ENCODE results near the gene PXK.

DNA sequence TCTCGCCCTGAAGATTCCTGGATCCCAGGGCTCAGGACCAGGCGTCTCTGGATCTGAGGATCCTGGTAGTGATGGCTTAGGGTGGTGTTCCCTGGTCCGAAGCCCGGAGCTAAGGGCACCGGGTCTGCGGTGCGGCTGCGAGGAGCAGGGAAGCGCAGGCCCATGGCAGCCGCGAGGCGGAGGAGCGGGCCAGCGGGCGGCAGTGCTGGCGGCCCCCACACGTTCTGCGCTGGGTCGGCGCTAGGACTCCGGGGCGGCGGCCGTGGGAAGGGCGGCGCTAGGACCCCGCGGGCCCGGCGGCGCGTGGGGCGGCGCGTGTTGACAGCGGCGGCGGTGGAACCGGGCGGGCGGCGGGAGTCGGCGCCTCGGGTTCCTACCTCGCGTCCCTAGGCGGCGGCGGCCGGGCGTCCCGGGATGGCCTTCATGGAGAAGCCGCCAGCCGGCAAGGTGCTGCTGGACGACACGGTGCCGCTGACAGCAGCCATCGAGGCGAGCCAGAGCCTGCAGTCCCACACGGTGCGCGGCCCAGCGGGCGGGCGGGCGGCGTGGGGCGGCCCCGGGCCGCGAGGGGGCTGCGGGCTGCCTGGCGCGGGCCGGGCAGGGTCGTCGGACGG, at the start of gene PXK:
- TF ChIP-seq EZH2 (IDR thresholded peaks at IDR 0.05; ENCODE audit: low read length, missing control alignments) (no peak), CTCF (conservative IDR thresholded peaks at IDR 0.05 in 1 of 2, IDR thresholded peaks at IDR 0.05 in 1 of 2; ENCODE audit: low read depth in 1 of 2, low read length in 2 of 2) (no peak)

Data from fibroblast of lung (primary cell).